ENCODE results near the gene NRG2. TPM values are rescaled to one million over a fixed set of nuclear protein-coding genes. Genes with fewer than 3 reads are reported as not detected.

The NRG2 gene
- total and polyA plus RNA-seq, 2 of the 4 experiments (the other 2 are of a cell fraction), result 0.18 TPM; not detected in 1

GRCh38 chr5:139806726-139807646 is 236.1 kb downstream of the NRG2 start:
- Histone ChIP-seq H3K4ac (ENCODE audit: low read depth, low read length) (no peak overlapping the region), H3K4me2 (ENCODE audit: low read depth, low read length) (no peak overlapping the region), H3K27ac (ENCODE audit: insufficient read depth, low read length) (no peak overlapping the region), H3K9me1 (ENCODE audit: insufficient read depth, low read length) (peaks cover 2% of the 10 kb centered on the region; the same call in 1 of the 2 replicates), H3K23ac (ENCODE audit: low read depth, low read length) (no peak overlapping the region), H3K79me1 (ENCODE audit: low read depth in 1 of 2, low read length in 2 of 2) (no peaks in the 10 kb centered on the region), H3K14ac (replicated peaks; ENCODE audit: low read depth, low read length) (no peak overlapping the region), H3K4me1 (ENCODE audit: control insufficient read depth, insufficient read depth, low read length) (no peaks in the 10 kb centered on the region), H4K91ac (ENCODE audit: insufficient read depth, low read depth, low read length) (no peak overlapping the region), H3K56ac (ENCODE audit: extremely low read depth, insufficient read depth, low read length) (no peak overlapping the region), H2AK9ac (replicated peaks; ENCODE audit: low read depth, low read length, poor library complexity) (no peak overlapping the region), H3K9ac (ENCODE audit: low read depth, low read length) (no peak overlapping the region), H3K36me3 (ENCODE audit: control insufficient read depth, insufficient read depth, low read length) (no peaks in the 10 kb centered on the region), H3K4me3 (ENCODE audit: insufficient read depth, low read depth, low read length) (no peak overlapping the region), H2BK120ac (ENCODE audit: low read depth, low read length) (no peak overlapping the region), H4K8ac (ENCODE audit: low read depth in 2 of 2, low read length in 2 of 2) (no peak overlapping the region), H4K20me1 (ENCODE audit: insufficient read depth, low read length) (no peaks in the 10 kb centered on the region), H3K27me3 (ENCODE audit: control insufficient read depth, insufficient read depth, low read length) (peaks cover 43% of the 10 kb centered on the region), H2AK5ac (ENCODE audit: low read depth, low read length) (no peak overlapping the region), H4K5ac (ENCODE audit: low read depth, low read length) (no peak overlapping the region), H2BK15ac (ENCODE audit: low read depth, low read length) (no peak overlapping the region), H2BK5ac (ENCODE audit: low read depth, low read length, poor library complexity, severe bottlenecking) (no peak overlapping the region), H2BK20ac (ENCODE audit: low read depth, low read length) (no peak overlapping the region), H3K18ac (ENCODE audit: low read depth, low read length) (no peak overlapping the region), H2AFZ (replicated peaks; ENCODE audit: low read length, poor library complexity) (no peak overlapping the region), H3K9me3 (ENCODE audit: control insufficient read depth, insufficient read depth, low read length) (no peaks in the 10 kb centered on the region)
- in situ Hi-C loops (cut with MboI; ENCODE audit: low sequenced_read_pairs) (no loop called here), intact Hi-C loops (cut with micrococcal nuclease) (loop anchor here (5.0 kb wide), 1 partner anchor 35 kb away; no protein-coding TSS in a partner anchor), dilution Hi-C loops (cut with HindIII; ENCODE audit: low sequenced_read_pairs, unreplicated experiment) (no loop called here)
- no TSS peak for BruUV-seq (replicated peaks)
- POLR2A ChIA-PET (ENCODE audit: unreplicated experiment), result no interaction called here
- CTCF ChIA-PET, result no interaction called here
- WGBS, 2 experiments (ENCODE audit: extremely low coverage in 2 of 2, insufficient read length in 1 of 2), result no CpG with 5 or more reads among the region's 8 CpGs
- no peak for ATAC-seq (ENCODE audit: low read depth)
- no peak for DNase-seq
- TF ChIP-seq BHLHE40 (IDR thresholded peaks at IDR 0.05; ENCODE audit: low read depth, low read length) (no peak), RAD21 (IDR thresholded peaks at IDR 0.05; ENCODE audit: low read length) (no peak), CTCF (conservative IDR thresholded peaks at IDR 0.05; ENCODE audit: low read depth, low read length) (no peak), FOS (IDR thresholded peaks at IDR 0.05; ENCODE audit: low read depth, low read length) (no peak), SMC3 (IDR thresholded peaks at IDR 0.05; ENCODE audit: low read depth, low read length) (no peak), MAFK (IDR thresholded peaks at IDR 0.05; ENCODE audit: low read depth, low read length) (no peak), MAZ (IDR thresholded peaks at IDR 0.05; ENCODE audit: borderline replicate concordance, low read depth, low read length) (no peak), USF2 (IDR thresholded peaks at IDR 0.05; ENCODE audit: low read depth, low read length) (no peak), CEBPB (IDR thresholded peaks at IDR 0.05; ENCODE audit: low read depth, low read length) (no peak), NFE2L2 (IDR thresholded peaks at IDR 0.05; ENCODE audit: low read depth, low read length) (no peak), RCOR1 (IDR thresholded peaks at IDR 0.05; ENCODE audit: insufficient replicate concordance, low read length) (no peak), RFX5 (IDR thresholded peaks at IDR 0.05; ENCODE audit: low read depth, low read length) (no peak), MXI1 (IDR thresholded peaks at IDR 0.05; ENCODE audit: borderline replicate concordance, low read depth, low read length) (no peak), CHD1 (IDR thresholded peaks at IDR 0.05; ENCODE audit: low read depth, low read length) (no peak), POLR2A (IDR thresholded peaks at IDR 0.05; ENCODE audit: low read depth, low read length) (no peak)

Data from IMR-90 (cell line).